HG03520 (cell line): ENCODE data around the gene SLC36A2.
"Not testable (repeated sequence)": the region's sequence is repeated elsewhere in the genome, so short reads cannot be mapped to it uniquely, and the experiment has no call there.

Source experiments
- ATAC-seq: cut with Tn5 transposase; IDR thresholded peaks from one replicate; pipeline ENCODE4 v1.9.1; 2021; ENCODE audit warnings: mild to moderate bottlenecking, moderate library complexity; ENCODE audit not compliant: unreplicated experiment

SLC36A2 gene

GRCh38 chr5:151327585-151327984 is 19.8 kb downstream of the SLC36A2 start:
- no peak for ATAC-seq

- no peak for ATAC-seq
Observed at GRCh38 chr5:151326266-151326665, 21.1 kb downstream of the SLC36A2 start.

- ATAC-seq, result no peak
Observed at GRCh38 chr5:151320481-151320880, 26.9 kb downstream of the SLC36A2 start.

GRCh38 chr5:151318850-151319732 is 28.3 kb downstream of the SLC36A2 start:
- ATAC-seq, result no peak

- ATAC-seq, result no peak
Observed at GRCh38 chr5:151317871-151318270, 29.5 kb downstream of the SLC36A2 start.

- ATAC-seq, result peak; percentile 77
Observed at GRCh38 chr5:151315998-151316597, 31.3 kb downstream of the SLC36A2 start.

GRCh38 chr5:151313357-151313756 is 34.0 kb downstream of the SLC36A2 start:
- no peak for ATAC-seq

- ATAC-seq, result no peak
Observed at GRCh38 chr5:151312756-151313324, 34.5 kb downstream of the SLC36A2 start.

- ATAC-seq, result no peak
Observed at GRCh38 chr5:151310932-151311331, 36.4 kb downstream of the SLC36A2 start.

- not testable (repeated sequence) for ATAC-seq
Observed at GRCh38 chr5:151309821-151310220, 37.5 kb downstream of the SLC36A2 start.

GRCh38 chr5:151309266-151309665 is 38.1 kb downstream of the SLC36A2 start:
- not testable (repeated sequence) for ATAC-seq

- no peak for ATAC-seq
Observed at GRCh38 chr5:151303666-151304065, 43.7 kb downstream of the SLC36A2 start, which contains the start of gene SLC36A3. SLC36A3 (minus strand) TSS chr5:151303766; CDS start chr5:151303354, 412 bp downstream.

GRCh38 chr5:151298063-151298855 is 49.1 kb downstream of the SLC36A2 start:
- no peak for ATAC-seq

- ATAC-seq, result no peak
Observed at GRCh38 chr5:151296974-151297373, 50.4 kb downstream of the SLC36A2 start.

- no peak for ATAC-seq
Observed at GRCh38 chr5:151296478-151296830, 50.9 kb downstream of the SLC36A2 start.

GRCh38 chr5:151295791-151296477 is 51.4 kb downstream of the SLC36A2 start:
- ATAC-seq, result no peak

GRCh38 chr5:151295138-151295537 is 52.2 kb downstream of the SLC36A2 start:
- ATAC-seq, result no peak

- no peak for ATAC-seq
Observed at GRCh38 chr5:151293624-151294023, 53.7 kb downstream of the SLC36A2 start.

GRCh38 chr5:151288180-151288579 is 59.2 kb downstream of the SLC36A2 start:
- no peak for ATAC-seq

- ATAC-seq, result no peak
Observed at GRCh38 chr5:151286246-151286645, 61.1 kb downstream of the SLC36A2 start.
